DND-41 (cell line): ENCODE data around the gene OR8B8.
"Not testable (repeated sequence)": the region's sequence is repeated elsewhere in the genome, so short reads cannot be mapped to it uniquely, and the experiment has no call there.

Experiments used
- ATAC-seq: fragments of 200-7000 bp; cut with Tn5 transposase; 3 replicates; pipeline ENCODE4 v1.9.1; 2021; ENCODE audit warnings: low read depth; ENCODE audit not compliant: insufficient read depth
- DNase-seq: peaks from one replicate; pipeline ENCODE4 v3.0.0-alpha.2; 2020
- H2AFZ ChIP-seq: 2 replicates; pipeline ENCODE4 v1.6.0; 2012; ENCODE audit warnings: low read depth, low read length
- H3K27ac ChIP-seq: 2 replicates; pipeline ENCODE4 v1.5.1; 2012; ENCODE audit warnings: low read length, inconsistent platforms
- H3K27me3 ChIP-seq: fragments of 200-600 bp; sonication (generic); 2 replicates; pipeline ENCODE4 v1.6.0; 2012; ENCODE audit warnings: low read length, mild to moderate bottlenecking, inconsistent platforms; ENCODE audit not compliant: insufficient read depth, poor library complexity
- H3K36me3 ChIP-seq: 2 replicates; pipeline ENCODE4 v1.5.1; 2012; ENCODE audit warnings: low read length, inconsistent platforms; ENCODE audit not compliant: insufficient read depth
- H3K4me1 ChIP-seq: 2 replicates; pipeline ENCODE4 v1.5.1; 2012; ENCODE audit warnings: mild to moderate bottlenecking, low read length; ENCODE audit not compliant: insufficient read depth
- H3K4me2 ChIP-seq: 2 replicates; pipeline ENCODE4 v1.6.0; 2012; ENCODE audit warnings: mild to moderate bottlenecking, moderate library complexity, low read length, inconsistent platforms; ENCODE audit not compliant: insufficient read depth
- H3K4me3 ChIP-seq, 2 experiments: fragments of 200-600 bp in 1 of 2; shearing (Covaris generic) in 1 of 2; 2 replicates each; pipeline ENCODE4 v1.5.1; 2012 to 2016; ENCODE audit warnings: inconsistent platforms in 2 of 2, low read length in 2 of 2, mild to moderate bottlenecking in 2 of 2, low read depth in 1 of 2, moderate library complexity in 1 of 2
- H3K79me2 ChIP-seq: 2 replicates; pipeline ENCODE4 v1.6.0; 2012; ENCODE audit warnings: low read length, inconsistent platforms; ENCODE audit not compliant: insufficient read depth
- H3K9ac ChIP-seq: 2 replicates; pipeline ENCODE4 v1.6.0; 2012; ENCODE audit warnings: low read depth, mild to moderate bottlenecking, inconsistent platforms, low read length, moderate library complexity
- H3K9me3 ChIP-seq: 2 replicates; pipeline ENCODE4 v1.5.1; 2012; ENCODE audit warnings: low read length, moderate library complexity, mild to moderate bottlenecking, inconsistent platforms; ENCODE audit not compliant: insufficient read depth, severe bottlenecking
- H4K20me1 ChIP-seq: 2 replicates; pipeline ENCODE4 v1.6.0; 2012; ENCODE audit warnings: low read length; ENCODE audit not compliant: insufficient read depth
- EZH2 ChIP-seq: IDR thresholded peaks from 3 replicates; pipeline ENCODE4 v1.6.1; 2012; ENCODE audit warnings: borderline replicate concordance, low read depth, mild to moderate bottlenecking, moderate library complexity, low read length, inconsistent platforms; ENCODE audit not compliant: severe bottlenecking
- TF ChIP-seq, protein P1 (sequence below): IDR thresholded peaks from 2 replicates; pipeline ENCODE4 v1.5.1; 2012; ENCODE audit warnings: borderline replicate concordance, low read length, moderate library complexity, mild to moderate bottlenecking; ENCODE audit not compliant: poor library complexity, severe bottlenecking; ENCODE audit errors: extremely low read depth

Gene OR8B8

DNA sequence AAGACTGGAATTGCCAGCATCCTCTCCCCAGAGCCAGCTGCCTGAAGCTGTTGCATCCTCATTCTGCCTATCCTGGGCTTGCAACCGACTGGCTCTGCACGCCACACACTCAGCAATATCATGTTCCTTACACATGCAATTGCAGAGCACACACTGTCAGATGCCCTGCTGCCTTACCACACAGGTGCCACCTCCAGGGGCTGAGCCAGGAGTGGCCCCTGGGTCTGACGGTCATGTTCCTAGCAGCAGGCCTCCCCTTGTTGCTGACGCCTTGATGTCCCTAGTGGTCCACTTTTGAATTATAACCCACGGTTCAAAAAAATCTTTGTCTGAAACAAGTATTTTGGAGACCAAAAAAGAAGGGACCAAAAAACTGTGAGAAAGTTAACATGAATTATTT is 18.5 kb upstream of the OR8B8 start:
- no peaks in the 10 kb centered on the region for H3K79me2 ChIP-seq
- no peak for TF ChIP-seq EZH2
- TF ChIP-seq, protein P1, sequence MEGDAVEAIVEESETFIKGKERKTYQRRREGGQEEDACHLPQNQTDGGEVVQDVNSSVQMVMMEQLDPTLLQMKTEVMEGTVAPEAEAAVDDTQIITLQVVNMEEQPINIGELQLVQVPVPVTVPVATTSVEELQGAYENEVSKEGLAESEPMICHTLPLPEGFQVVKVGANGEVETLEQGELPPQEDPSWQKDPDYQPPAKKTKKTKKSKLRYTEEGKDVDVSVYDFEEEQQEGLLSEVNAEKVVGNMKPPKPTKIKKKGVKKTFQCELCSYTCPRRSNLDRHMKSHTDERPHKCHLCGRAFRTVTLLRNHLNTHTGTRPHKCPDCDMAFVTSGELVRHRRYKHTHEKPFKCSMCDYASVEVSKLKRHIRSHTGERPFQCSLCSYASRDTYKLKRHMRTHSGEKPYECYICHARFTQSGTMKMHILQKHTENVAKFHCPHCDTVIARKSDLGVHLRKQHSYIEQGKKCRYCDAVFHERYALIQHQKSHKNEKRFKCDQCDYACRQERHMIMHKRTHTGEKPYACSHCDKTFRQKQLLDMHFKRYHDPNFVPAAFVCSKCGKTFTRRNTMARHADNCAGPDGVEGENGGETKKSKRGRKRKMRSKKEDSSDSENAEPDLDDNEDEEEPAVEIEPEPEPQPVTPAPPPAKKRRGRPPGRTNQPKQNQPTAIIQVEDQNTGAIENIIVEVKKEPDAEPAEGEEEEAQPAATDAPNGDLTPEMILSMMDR: no peak
- H3K4me3 ChIP-seq: no peak overlapping the region
- H3K9ac ChIP-seq: no peak overlapping the region
- H3K36me3 ChIP-seq: no peaks in the 10 kb centered on the region
- DNase-seq: no peak
- H3K4me2 ChIP-seq: no peak overlapping the region
- no peak overlapping the region for H2AFZ ChIP-seq
- no peaks in the 10 kb centered on the region for H3K4me1 ChIP-seq
- no peaks in the 10 kb centered on the region for H4K20me1 ChIP-seq
- ATAC-seq: no peak
- H3K9me3 ChIP-seq: no peaks in the 10 kb centered on the region
- H3K27me3 ChIP-seq: peaks cover 2% of the 10 kb centered on the region
- no peak overlapping the region for H3K27ac ChIP-seq

- H3K36me3 ChIP-seq: no peaks in the 10 kb centered on the region
- H3K4me3 ChIP-seq: no peak overlapping the region
- H3K9ac ChIP-seq: no peak overlapping the region
- H3K27me3 ChIP-seq: peaks cover 2% of the 10 kb centered on the region
- no peaks in the 10 kb centered on the region for H4K20me1 ChIP-seq
- H3K27ac ChIP-seq: no peak overlapping the region
- no peaks in the 10 kb centered on the region for H3K4me1 ChIP-seq
- DNase-seq: no peak
- H3K4me2 ChIP-seq: no peak overlapping the region
- TF ChIP-seq, protein P1: no peak
- no peak for TF ChIP-seq EZH2
- no peaks in the 10 kb centered on the region for H3K79me2 ChIP-seq
- no peaks in the 10 kb centered on the region for H3K9me3 ChIP-seq
- no peak overlapping the region for H2AFZ ChIP-seq
- ATAC-seq: no peak
These were observed 17.8 kb upstream of the OR8B8 start for GRCh38 chr11:124463324-124463723.

GRCh38 chr11:124460459-124460858 is 15.0 kb upstream of the OR8B8 start:
- H3K9ac ChIP-seq: no peak overlapping the region
- H3K79me2 ChIP-seq: no peaks in the 10 kb centered on the region
- peaks cover 2% of the 10 kb centered on the region for H3K27me3 ChIP-seq
- no peak for DNase-seq
- no peak overlapping the region for H3K4me2 ChIP-seq
- H3K4me1 ChIP-seq: no peaks in the 10 kb centered on the region
- H2AFZ ChIP-seq: no peak overlapping the region
- no peak overlapping the region for H3K4me3 ChIP-seq
- no peaks in the 10 kb centered on the region for H3K9me3 ChIP-seq
- ATAC-seq: no peak
- no peak overlapping the region for H3K27ac ChIP-seq
- TF ChIP-seq EZH2: no peak
- TF ChIP-seq, protein P1: no peak
- H3K36me3 ChIP-seq: no peaks in the 10 kb centered on the region
- no peaks in the 10 kb centered on the region for H4K20me1 ChIP-seq

DNA sequence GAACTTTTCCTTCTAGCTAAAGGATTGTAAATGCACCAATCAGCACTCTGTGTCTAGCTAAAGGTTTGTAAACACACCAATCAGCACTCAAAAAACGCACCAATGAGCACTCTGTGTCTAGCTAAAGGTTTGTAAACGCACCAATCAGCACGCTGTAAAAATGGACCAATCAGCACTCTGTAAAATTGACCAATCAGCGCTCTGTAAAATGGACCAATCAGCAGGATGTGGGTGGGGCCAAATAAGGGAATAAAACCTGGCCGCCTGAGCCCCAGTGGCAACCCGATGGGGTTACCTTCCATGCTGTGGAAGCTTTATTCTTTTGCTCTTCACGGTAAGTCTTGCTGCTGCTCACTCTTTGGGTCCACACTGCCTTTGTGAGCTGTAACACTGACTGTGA is 13.9 kb upstream of the OR8B8 start:
- H3K27me3 ChIP-seq, ATAC-seq, DNase-seq, H4K20me1 ChIP-seq, H3K36me3 ChIP-seq, H3K9me3 ChIP-seq, H3K4me1 ChIP-seq, H3K9ac ChIP-seq, H3K27ac ChIP-seq, H3K4me2 ChIP-seq, H2AFZ ChIP-seq, H3K79me2 ChIP-seq, H3K4me3 ChIP-seq: not testable (repeated sequence)
